Stimulated activated naive B cell treated with anti-CD40 and anti-IgM and Interleukin-4, amounts not matched to agents 10 μg/mL and 1 μg/mL and 100 μg/mL, for 72 hours (primary cell): ENCODE results near the gene ECM1.
A peak's percentile ranks its signal among the peaks of the same experiment; 100 is the strongest.

ENCODE experiments used
- ATAC-seq, 2 donors: fragments of 150-1000 bp; cut with Tn5 transposase; replicated peaks; 2 replicates each; pipeline ENCODE4 v1.10.0; 2021; ENCODE audit warnings: moderate library complexity in 1 of 2
- DNase-seq: peaks from one replicate; pipeline ENCODE4 v3.0.0; 2021
- H3K27ac Mint-ChIP-seq: one replicate; pipeline ENCODE4 v1.8.0; 2022; ENCODE audit warnings: mild to moderate bottlenecking, mixed read lengths
- H3K27me3 Mint-ChIP-seq, 2 donors: one replicate each; pipeline ENCODE4 v1.8.0; 2022; ENCODE audit warnings: mixed read lengths in 2 of 2
- H3K36me3 Mint-ChIP-seq, 2 donors: one replicate each; pipeline ENCODE4 v1.8.0; 2022; ENCODE audit warnings: mixed read lengths in 2 of 2, mild to moderate bottlenecking in 1 of 2
- H3K4me1 Mint-ChIP-seq, 2 donors: one replicate each; pipeline ENCODE4 v1.8.0; 2022; ENCODE audit warnings: mixed read lengths in 2 of 2, mild to moderate bottlenecking in 1 of 2
- H3K4me3 Mint-ChIP-seq, 2 donors: one replicate each; pipeline ENCODE4 v1.8.0; 2022; ENCODE audit warnings: mild to moderate bottlenecking in 2 of 2, mixed read lengths in 2 of 2, moderate library complexity in 1 of 2
- H3K9me3 Mint-ChIP-seq, 2 donors: one replicate each; pipeline ENCODE4 v1.8.0; 2022; ENCODE audit warnings: mixed read lengths in 2 of 2, mild to moderate bottlenecking in 1 of 2

ECM1 gene

GRCh38 chr1:150507912-150508864 lies at the start of gene ECM1:
Gene ECM1 (plus strand): TSS chr1:150508109. CDS start chr1:150508210, 101 bp downstream.
- H3K27me3 Mint-ChIP-seq: no peaks in the 10 kb centered on the region
- DNase-seq (no peak), ATAC-seq (peak in 1 of 2 donors; percentile 18)
- peaks cover 17 to 21% of the 10 kb centered on the region in 2 donors for H3K4me1 Mint-ChIP-seq
- H3K9me3 Mint-ChIP-seq: no peaks in the 10 kb centered on the region
- no peak within 1 kb of the TSS for H3K4me3 Mint-ChIP-seq
- H3K27ac Mint-ChIP-seq: peak within 1 kb of the TSS; percentile 66
- H3K36me3 Mint-ChIP-seq: peaks cover 62 to 68% of the 10 kb centered on the region in 2 donors

- DNase-seq (peak; percentile 54), ATAC-seq (peak; percentile 78 to 83)
- Mint-ChIP-seq H3K36me3 (peaks cover 9 to 17% of the 10 kb centered on the region in 2 donors), H3K9me3 (no peaks in the 10 kb centered on the region), H3K4me1 (peaks cover 4 to 8% of the 10 kb centered on the region in 2 donors), H3K4me3 (no peak overlapping the region), H3K27me3 (no peaks in the 10 kb centered on the region), H3K27ac (peak overlapping the region; percentile 32)
Measured at GRCh38 chr1:150464422-150464826, 43.5 kb upstream of the ECM1 start.

- Mint-ChIP-seq H3K27ac (peak overlapping the region; percentile 62), H3K9me3 (no peaks in the 10 kb centered on the region), H3K4me1 (peaks cover 4 to 8% of the 10 kb centered on the region in 2 donors), H3K4me3 (no peak overlapping the region), H3K36me3 (peaks cover 27 to 31% of the 10 kb centered on the region in 2 donors), H3K27me3 (no peaks in the 10 kb centered on the region)
- no peak for ATAC-seq
- no peak for DNase-seq
Measured at GRCh38 chr1:150466964-150467363, 40.9 kb upstream of the ECM1 start.

- Mint-ChIP-seq H3K4me1 (peaks cover 3 to 7% of the 10 kb centered on the region in 2 donors), H3K27me3 (no peaks in the 10 kb centered on the region), H3K4me3 (no peak overlapping the region), H3K9me3 (no peaks in the 10 kb centered on the region), H3K27ac (no peak overlapping the region), H3K36me3 (peaks cover 34 to 42% of the 10 kb centered on the region in 2 donors)
- DNase-seq: no peak
- ATAC-seq: no peak
Measured at GRCh38 chr1:150469291-150469690, 38.6 kb upstream of the ECM1 start.

- ATAC-seq: no peak
- H3K36me3 Mint-ChIP-seq: peaks cover 30 to 34% of the 10 kb centered on the region in 2 donors
- no peak overlapping the region for H3K27ac Mint-ChIP-seq
- H3K9me3 Mint-ChIP-seq: no peaks in the 10 kb centered on the region
- no peak for DNase-seq
- H3K27me3 Mint-ChIP-seq: no peaks in the 10 kb centered on the region
- H3K4me1 Mint-ChIP-seq: peaks cover 6 to 27% of the 10 kb centered on the region in 2 donors
- no peak overlapping the region for H3K4me3 Mint-ChIP-seq
Measured at GRCh38 chr1:150472601-150473200, 35.2 kb upstream of the ECM1 start.

GRCh38 chr1:150473659-150474058 lies 34.2 kb upstream of the ECM1 start:
- Mint-ChIP-seq H3K36me3 (peaks cover 28 to 34% of the 10 kb centered on the region in 2 donors), H3K4me1 (peaks cover 9 to 32% of the 10 kb centered on the region in 2 donors), H3K27me3 (no peaks in the 10 kb centered on the region), H3K4me3 (no peak overlapping the region), H3K9me3 (no peaks in the 10 kb centered on the region), H3K27ac (peak overlapping the region; percentile 25)
- ATAC-seq (no peak), DNase-seq (no peak)

GRCh38 chr1:150474869-150475268 lies 33.0 kb upstream of the ECM1 start:
- no peak for ATAC-seq

GRCh38 chr1:150476754-150477153 lies 31.2 kb upstream of the ECM1 start:
- no peak for DNase-seq
- H3K4me3 Mint-ChIP-seq: no peak overlapping the region
- peaks cover 10 to 32% of the 10 kb centered on the region in 2 donors for H3K4me1 Mint-ChIP-seq
- H3K27me3 Mint-ChIP-seq: no peaks in the 10 kb centered on the region
- peak overlapping the region; percentile 81 for H3K27ac Mint-ChIP-seq
- H3K36me3 Mint-ChIP-seq: peaks cover 13 to 18% of the 10 kb centered on the region in 2 donors
- H3K9me3 Mint-ChIP-seq: no peaks in the 10 kb centered on the region
- ATAC-seq: no peak

More at GRCh38 chr1:150474869-150475268, 33.0 kb upstream of the ECM1 start:
- peaks cover 28 to 34% of the 10 kb centered on the region in 2 donors for H3K36me3 Mint-ChIP-seq
- no peak overlapping the region for H3K27ac Mint-ChIP-seq
- no peaks in the 10 kb centered on the region for H3K9me3 Mint-ChIP-seq
- no peaks in the 10 kb centered on the region for H3K27me3 Mint-ChIP-seq
- no peak for DNase-seq
- H3K4me1 Mint-ChIP-seq: peaks cover 10 to 32% of the 10 kb centered on the region in 2 donors
- H3K4me3 Mint-ChIP-seq: no peak overlapping the region

GRCh38 chr1:150477320-150477719 lies 30.6 kb upstream of the ECM1 start:
- Mint-ChIP-seq H3K27ac (peak overlapping the region; percentile 81), H3K4me1 (peaks cover 10 to 32% of the 10 kb centered on the region in 2 donors), H3K4me3 (no peak overlapping the region), H3K36me3 (peaks cover 7 to 12% of the 10 kb centered on the region in 2 donors), H3K9me3 (no peaks in the 10 kb centered on the region), H3K27me3 (no peaks in the 10 kb centered on the region)
- no peak for DNase-seq
- no peak for ATAC-seq

- peak overlapping the region; percentile 81 for H3K27ac Mint-ChIP-seq
- no peak overlapping the region for H3K4me3 Mint-ChIP-seq
- H3K4me1 Mint-ChIP-seq: peaks cover 10 to 32% of the 10 kb centered on the region in 2 donors
- no peaks in the 10 kb centered on the region for H3K9me3 Mint-ChIP-seq
- H3K27me3 Mint-ChIP-seq: no peaks in the 10 kb centered on the region
- no peak for ATAC-seq
- no peak for DNase-seq
- H3K36me3 Mint-ChIP-seq: peaks cover 3 to 8% of the 10 kb centered on the region in 2 donors
Measured at GRCh38 chr1:150477733-150478132, 30.2 kb upstream of the ECM1 start.

- ATAC-seq (no peak), DNase-seq (no peak)
- Mint-ChIP-seq H3K36me3 (peaks cover 0 to 3% of the 10 kb centered on the region in 2 donors), H3K9me3 (no peaks in the 10 kb centered on the region), H3K4me3 (no peak overlapping the region), H3K4me1 (peaks cover 10 to 36% of the 10 kb centered on the region in 2 donors), H3K27ac (no peak overlapping the region), H3K27me3 (no peaks in the 10 kb centered on the region)
Measured at GRCh38 chr1:150479370-150479769, 28.5 kb upstream of the ECM1 start.

- ATAC-seq (no peak), DNase-seq (no peak)
- H3K4me3 Mint-ChIP-seq: no peak overlapping the region
- H3K27me3 Mint-ChIP-seq: no peaks in the 10 kb centered on the region
- H3K9me3 Mint-ChIP-seq: no peaks in the 10 kb centered on the region
- peaks cover 12 to 35% of the 10 kb centered on the region in 2 donors for H3K4me1 Mint-ChIP-seq
- H3K36me3 Mint-ChIP-seq: peaks cover 0 to 3% of the 10 kb centered on the region in 2 donors
- H3K27ac Mint-ChIP-seq: no peak overlapping the region
Measured at GRCh38 chr1:150479927-150480352, 28.0 kb upstream of the ECM1 start.

- H3K27me3 Mint-ChIP-seq: no peaks in the 10 kb centered on the region
- peaks cover 22 to 36% of the 10 kb centered on the region in 2 donors for H3K4me1 Mint-ChIP-seq
- no peaks in the 10 kb centered on the region for H3K9me3 Mint-ChIP-seq
- H3K36me3 Mint-ChIP-seq: peaks cover 18 to 20% of the 10 kb centered on the region in 2 donors
- no peak overlapping the region for H3K4me3 Mint-ChIP-seq
- DNase-seq: no peak
- no peak for ATAC-seq
- no peak overlapping the region for H3K27ac Mint-ChIP-seq
Measured at GRCh38 chr1:150484431-150484830, 23.5 kb upstream of the ECM1 start.

- H3K4me1 Mint-ChIP-seq: peaks cover 21 to 37% of the 10 kb centered on the region in 2 donors
- ATAC-seq (no peak), DNase-seq (no peak)
- peak overlapping the region; percentile 59 for H3K27ac Mint-ChIP-seq
- H3K27me3 Mint-ChIP-seq: no peaks in the 10 kb centered on the region
- H3K4me3 Mint-ChIP-seq: no peak overlapping the region
- no peaks in the 10 kb centered on the region for H3K9me3 Mint-ChIP-seq
- peaks cover 19 to 21% of the 10 kb centered on the region in 2 donors for H3K36me3 Mint-ChIP-seq
Measured at GRCh38 chr1:150484861-150485260, 23.0 kb upstream of the ECM1 start.
